HG03432 (cell line): Measurements from ENCODE around the gene TYW5.
"Not testable (repeated sequence)": the region's sequence is repeated elsewhere in the genome, so short reads cannot be mapped to it uniquely, and the experiment has no call there.

Experiments
- ATAC-seq: cut with Tn5 transposase; IDR thresholded peaks from one replicate; pipeline ENCODE4 v1.9.1; 2021; ENCODE audit warnings: mild to moderate bottlenecking, moderate library complexity; ENCODE audit not compliant: unreplicated experiment

The TYW5 gene

GRCh38 chr2:199923924-199924323 is 31.4 kb downstream of the TYW5 start:
- ATAC-seq: no peak

GRCh38 chr2:199922856-199923255 is 32.4 kb downstream of the TYW5 start:
- no peak for ATAC-seq

GRCh38 chr2:199916980-199917379 is 38.3 kb downstream of the TYW5 start:
- ATAC-seq: no peak

- ATAC-seq: no peak
These were observed 40.8 kb downstream of the TYW5 start for GRCh38 chr2:199914372-199914958.

- not testable (repeated sequence) for ATAC-seq
These were observed 42.7 kb downstream of the TYW5 start for GRCh38 chr2:199912553-199913114.

GRCh38 chr2:199911877-199912161 is 43.5 kb downstream of the TYW5 start:
- ATAC-seq: no peak

DNA sequence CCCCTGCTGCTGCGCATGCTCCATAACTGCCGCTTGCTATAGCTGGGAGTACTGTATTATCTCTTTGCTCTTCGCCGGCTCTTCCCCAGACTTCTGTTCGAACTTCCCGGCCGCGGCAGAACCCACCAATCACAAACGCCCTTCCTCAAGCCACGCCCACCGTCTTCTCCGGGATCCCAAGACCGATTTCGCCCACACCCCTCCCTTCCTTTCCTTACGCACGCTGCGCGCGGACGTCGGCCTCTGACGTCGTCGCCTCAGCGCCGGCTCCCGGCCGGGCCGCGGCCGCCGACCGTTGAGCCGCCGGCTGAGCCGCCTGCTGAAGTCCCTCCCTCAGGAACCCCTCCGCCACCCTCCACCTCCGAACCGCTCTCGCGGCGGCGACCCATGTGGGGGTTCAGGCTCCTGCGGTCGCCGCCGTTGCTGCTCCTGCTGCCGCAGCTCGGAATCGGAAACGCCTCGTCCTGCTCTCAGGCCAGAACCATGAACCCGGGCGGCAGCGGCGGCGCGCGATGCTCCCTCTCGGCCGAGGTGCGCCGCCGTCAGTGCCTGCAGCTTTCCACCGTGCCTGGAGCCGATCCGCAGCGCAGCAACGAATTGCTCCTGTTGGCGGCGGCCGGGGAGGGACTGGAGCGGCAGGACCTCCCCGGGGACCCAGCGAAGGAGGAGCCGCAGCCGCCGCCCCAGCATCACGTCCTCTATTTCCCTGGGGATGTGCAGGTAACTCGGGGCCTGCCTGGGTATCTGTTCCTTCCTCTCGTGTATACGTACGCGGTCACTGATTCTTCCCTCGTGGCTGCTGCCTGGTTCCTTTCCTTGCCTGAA is 44.0 kb downstream of the TYW5 start, which contains the start of gene C2orf69:
Gene C2orf69, plus strand, starts transcription at position 242 of the 825 bp plus-strand sequence. Its CDS starts 146 bp downstream, at position 388.
- peak; percentile 92 for ATAC-seq

DNA sequence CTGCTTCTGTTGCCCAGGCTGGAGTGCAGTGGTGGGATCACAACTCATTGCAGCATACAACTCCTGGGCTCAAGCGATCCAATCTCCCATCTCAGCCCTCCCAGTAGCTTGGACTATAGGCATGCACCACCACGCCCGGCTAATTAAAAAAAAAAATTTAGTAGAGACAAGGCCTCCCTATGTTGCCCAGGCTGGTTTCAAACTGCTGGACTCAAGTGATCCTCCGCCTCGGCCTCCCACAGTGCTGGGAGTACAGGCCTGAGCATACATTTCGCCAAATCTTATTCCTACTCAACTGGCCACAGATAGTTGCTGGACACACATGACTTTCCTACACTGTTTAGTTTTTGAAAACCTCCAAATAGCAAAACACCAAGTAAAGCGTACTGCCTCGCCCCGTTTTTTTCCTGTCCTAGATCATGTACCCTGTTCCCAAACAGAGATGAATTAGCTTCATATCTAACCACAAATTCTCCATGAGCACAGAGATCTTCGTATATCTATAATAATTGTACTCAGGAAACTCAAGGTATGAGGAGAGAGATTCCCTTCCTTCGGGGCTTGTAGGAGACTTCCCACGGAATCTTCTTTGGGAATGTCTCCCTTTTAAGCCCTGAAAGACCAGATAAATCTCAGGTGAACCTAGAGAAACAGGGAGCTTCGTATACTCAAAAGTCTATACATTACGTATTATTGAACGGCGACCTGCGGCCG is 44.8 kb downstream of the TYW5 start:
- ATAC-seq: no peak

GRCh38 chr2:199907008-199907714 is 48.1 kb downstream of the TYW5 start:
- ATAC-seq: no peak

- ATAC-seq: no peak
These were observed 52.2 kb downstream of the TYW5 start for GRCh38 chr2:199903111-199903510.

GRCh38 chr2:199902486-199903110 is 52.7 kb downstream of the TYW5 start:
- ATAC-seq: no peak

DNA sequence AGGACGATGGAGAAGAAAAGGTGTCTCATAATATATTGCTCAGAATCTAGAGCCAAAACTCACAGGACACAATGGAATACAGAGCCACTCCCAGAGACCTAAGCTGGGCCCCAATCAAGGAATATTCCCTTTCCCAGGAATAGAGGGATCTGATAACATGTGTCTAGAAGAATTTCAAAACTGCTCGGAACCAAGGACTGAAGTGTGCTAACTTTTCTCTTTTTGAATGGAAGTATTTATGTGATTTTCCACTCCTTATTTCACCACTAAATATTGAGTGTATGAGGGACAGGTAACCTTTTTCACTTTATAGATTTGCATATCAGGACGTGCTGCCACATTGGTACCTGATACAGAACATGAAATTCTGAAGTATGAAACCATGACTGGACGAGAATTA is 53.3 kb downstream of the TYW5 start:
- ATAC-seq: no peak

DNA sequence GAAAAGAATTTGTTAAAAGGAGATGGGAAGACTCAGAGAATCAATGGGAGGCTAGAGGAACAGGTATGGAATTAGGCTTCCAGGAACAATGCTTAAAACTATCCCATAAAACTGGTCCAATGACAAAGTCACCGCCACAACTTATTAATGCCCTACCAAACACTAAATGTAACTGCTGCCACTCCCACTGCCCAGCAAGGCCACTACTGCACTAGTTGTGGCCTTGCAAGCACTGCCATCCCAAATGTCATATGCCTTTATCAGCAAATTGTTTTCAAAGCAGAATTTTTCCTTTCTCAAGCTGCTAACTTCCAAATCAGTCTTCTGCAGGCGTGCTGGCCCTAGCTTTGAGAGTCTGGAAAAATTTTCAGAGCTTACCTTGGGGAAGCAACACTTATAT is 58.7 kb downstream of the TYW5 start:
- ATAC-seq: no peak

- no peak for ATAC-seq
These were observed 59.9 kb downstream of the TYW5 start for GRCh38 chr2:199895406-199895805.

DNA sequence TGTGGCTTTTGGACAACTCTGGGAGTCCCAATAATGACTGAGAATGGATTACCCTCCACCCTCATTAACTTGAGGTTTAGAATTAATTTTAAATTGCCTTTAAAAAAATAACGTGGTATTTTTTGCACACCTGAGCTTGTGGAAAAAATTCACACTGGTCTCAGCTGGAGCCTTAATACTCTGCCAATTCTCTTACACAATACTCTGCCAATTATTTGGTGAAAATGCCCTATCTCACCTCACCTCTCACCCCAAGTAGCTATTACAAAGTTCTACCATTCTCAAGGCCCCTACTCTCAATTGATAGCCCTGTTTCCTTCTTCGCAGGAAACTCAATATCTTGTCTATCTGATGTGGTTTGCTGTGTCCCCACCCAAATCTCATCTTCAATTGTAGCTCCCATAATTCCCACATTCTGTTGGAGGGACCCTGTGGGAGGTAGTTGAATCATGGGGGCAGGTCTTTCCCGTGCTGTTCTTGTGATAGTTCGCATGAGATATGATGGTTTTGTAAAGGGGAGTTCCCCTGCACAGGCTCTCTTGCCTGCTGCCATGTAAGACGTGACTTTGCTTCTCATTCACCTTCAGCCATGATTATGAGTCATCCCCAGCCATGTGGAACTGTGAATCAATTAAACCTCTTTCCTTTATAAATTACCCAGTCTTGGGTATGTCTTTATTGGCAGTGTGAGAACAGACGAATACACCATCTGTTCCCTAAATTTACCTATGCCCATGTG is 71.6 kb downstream of the TYW5 start:
- no peak for ATAC-seq

DNA sequence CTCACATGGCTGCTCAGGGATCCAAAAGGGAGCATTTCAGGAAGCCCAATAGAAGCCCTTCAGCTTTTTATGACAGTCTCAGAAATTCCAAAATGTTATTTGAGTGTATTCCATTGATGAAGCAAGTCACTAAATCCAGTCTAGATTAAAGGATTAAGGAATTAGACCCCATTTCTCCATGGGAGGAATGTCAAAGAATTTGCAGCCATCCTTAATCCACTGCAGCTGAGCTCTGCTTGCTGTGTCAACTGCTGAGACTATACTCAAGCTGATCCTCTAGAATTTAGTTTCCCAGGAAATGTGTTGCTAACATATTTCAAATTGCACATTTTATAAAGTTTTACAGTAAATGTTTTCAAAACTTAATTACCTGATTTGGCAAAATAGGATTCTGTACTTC is 72.6 kb downstream of the TYW5 start:
- no peak for ATAC-seq
